ENCODE data around the gene EPS15. TPM values are rescaled to one million over a fixed set of nuclear protein-coding genes. Genes with fewer than 3 reads are reported as not detected.

The EPS15 gene
- polyA plus RNA-seq, 1 of the 3 experiments (the other 2 are of a cell fraction): 17.0 TPM

DNA sequence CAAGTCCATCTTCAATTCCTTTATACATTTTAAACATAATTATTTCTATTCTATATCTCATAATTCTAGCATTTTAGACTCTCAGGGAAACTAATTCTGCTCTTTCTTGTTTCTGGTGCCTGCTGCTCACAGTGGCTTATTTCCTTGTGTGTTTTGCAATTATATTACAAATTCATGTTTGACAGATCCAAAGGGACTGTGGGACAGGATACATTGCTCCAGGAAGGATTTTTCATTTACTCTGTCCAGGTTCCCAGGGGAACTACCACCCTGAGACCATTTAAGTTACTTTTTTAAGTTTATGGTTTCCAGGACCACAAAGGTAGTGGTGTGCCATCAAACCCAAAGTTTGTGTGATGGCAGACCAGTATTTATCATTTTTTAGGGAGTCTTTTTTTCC, 195.3 kb downstream of the EPS15 start:
- Histone ChIP-seq H3K9me2 (no peaks in the 10 kb centered on the region), H3K27ac (ENCODE audit: low read depth in 2 of 2, low read length in 1 of 2) (no peak overlapping the region), H3K36me3 (replicated peaks in 1 of 2; ENCODE audit: control insufficient read depth in 1 of 2, insufficient read depth in 2 of 2, low read length in 1 of 2) (no peaks in the 10 kb centered on the region), H2AFZ (ENCODE audit: low read depth) (no peak overlapping the region), H3K9ac (no peak overlapping the region), H3K4me2 (no peak overlapping the region), H3K9me3 (no peaks in the 10 kb centered on the region), H3K79me2 (ENCODE audit: insufficient read depth) (no peaks in the 10 kb centered on the region), H4K20me1 (ENCODE audit: insufficient read depth) (no peaks in the 10 kb centered on the region), H3K27me3 (ENCODE audit: insufficient read depth) (no peaks in the 10 kb centered on the region), H3F3A (replicated peaks; ENCODE audit: insufficient read depth) (peaks cover 6% of the 10 kb centered on the region), H3K4me3 (ENCODE audit: low read depth in 2 of 2, low read length in 1 of 2) (no peak overlapping the region), H3K4me1 (ENCODE audit: control insufficient read depth in 1 of 2, insufficient read depth in 2 of 2, low read depth in 1 of 2, low read length in 1 of 2) (peaks cover 0 to 12% of the 10 kb centered on the region in 2 experiments; a peak in 1 of 4 replicates)
- DNase-seq: no peak
- TF ChIP-seq TEAD4 (IDR thresholded peaks at IDR 0.05; ENCODE audit: borderline replicate concordance, insufficient read depth) (no peak), SIN3A (IDR thresholded peaks at IDR 0.05; ENCODE audit: borderline replicate concordance, low read depth, low read length) (no peak), TCF12 (IDR thresholded peaks at IDR 0.05) (no peak)
- TF ChIP-seq, protein P1, sequence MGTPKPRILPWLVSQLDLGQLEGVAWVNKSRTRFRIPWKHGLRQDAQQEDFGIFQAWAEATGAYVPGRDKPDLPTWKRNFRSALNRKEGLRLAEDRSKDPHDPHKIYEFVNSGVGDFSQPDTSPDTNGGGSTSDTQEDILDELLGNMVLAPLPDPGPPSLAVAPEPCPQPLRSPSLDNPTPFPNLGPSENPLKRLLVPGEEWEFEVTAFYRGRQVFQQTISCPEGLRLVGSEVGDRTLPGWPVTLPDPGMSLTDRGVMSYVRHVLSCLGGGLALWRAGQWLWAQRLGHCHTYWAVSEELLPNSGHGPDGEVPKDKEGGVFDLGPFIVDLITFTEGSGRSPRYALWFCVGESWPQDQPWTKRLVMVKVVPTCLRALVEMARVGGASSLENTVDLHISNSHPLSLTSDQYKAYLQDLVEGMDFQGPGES (IDR thresholded peaks at IDR 0.05; ENCODE audit: low read depth, low read length): no peak
- TF ChIP-seq, protein P2, sequence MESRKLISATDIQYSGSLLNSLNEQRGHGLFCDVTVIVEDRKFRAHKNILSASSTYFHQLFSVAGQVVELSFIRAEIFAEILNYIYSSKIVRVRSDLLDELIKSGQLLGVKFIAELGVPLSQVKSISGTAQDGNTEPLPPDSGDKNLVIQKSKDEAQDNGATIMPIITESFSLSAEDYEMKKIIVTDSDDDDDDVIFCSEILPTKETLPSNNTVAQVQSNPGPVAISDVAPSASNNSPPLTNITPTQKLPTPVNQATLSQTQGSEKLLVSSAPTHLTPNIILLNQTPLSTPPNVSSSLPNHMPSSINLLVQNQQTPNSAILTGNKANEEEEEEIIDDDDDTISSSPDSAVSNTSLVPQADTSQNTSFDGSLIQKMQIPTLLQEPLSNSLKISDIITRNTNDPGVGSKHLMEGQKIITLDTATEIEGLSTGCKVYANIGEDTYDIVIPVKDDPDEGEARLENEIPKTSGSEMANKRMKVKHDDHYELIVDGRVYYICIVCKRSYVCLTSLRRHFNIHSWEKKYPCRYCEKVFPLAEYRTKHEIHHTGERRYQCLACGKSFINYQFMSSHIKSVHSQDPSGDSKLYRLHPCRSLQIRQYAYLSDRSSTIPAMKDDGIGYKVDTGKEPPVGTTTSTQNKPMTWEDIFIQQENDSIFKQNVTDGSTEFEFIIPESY (IDR thresholded peaks at IDR 0.05; ENCODE audit: borderline replicate concordance, low read depth): no peak
- ChIA-PET CTCF (no interaction called here), POLR2A (no interaction called here)

DNA sequence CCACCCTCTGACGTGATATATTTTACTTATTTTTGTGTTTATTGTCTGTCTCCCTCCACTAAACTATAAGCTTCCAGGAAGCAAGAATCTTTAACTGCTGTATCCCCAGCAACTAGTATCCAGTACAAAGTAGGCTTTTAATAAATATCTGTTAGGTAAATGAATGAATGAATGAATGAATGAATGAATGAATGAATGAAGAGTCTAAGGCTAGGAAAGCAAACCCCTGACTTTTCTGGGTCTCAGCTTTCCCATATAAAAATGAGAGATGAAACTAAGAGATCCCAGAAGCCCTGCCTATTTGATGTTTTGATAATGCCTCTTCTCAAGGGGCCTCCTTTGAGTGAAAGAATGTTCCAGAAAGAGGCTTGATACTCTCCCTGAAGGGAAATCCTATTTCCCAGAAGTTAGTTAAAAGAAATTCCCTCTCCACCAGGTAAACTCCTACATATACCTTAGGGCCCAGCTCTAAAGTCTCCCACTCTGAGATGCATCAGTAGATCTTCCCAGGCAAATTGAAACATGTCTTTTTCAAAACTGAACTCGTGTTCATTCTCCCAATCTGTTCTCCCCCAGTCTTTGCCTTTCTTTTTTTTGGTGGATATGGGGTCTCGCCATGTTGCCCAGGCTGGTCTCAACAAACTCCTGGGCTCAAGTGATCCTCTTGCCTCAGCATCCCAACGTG, 196.5 kb downstream of the EPS15 start:
- Histone ChIP-seq H3K79me2 (ENCODE audit: insufficient read depth) (no peaks in the 10 kb centered on the region), H3K36me3 (replicated peaks in 1 of 2; ENCODE audit: control insufficient read depth in 1 of 2, insufficient read depth in 2 of 2, low read length in 1 of 2) (no peaks in the 10 kb centered on the region), H3F3A (replicated peaks; ENCODE audit: insufficient read depth) (peaks cover 6% of the 10 kb centered on the region), H3K9ac (no peak overlapping the region), H3K4me2 (no peak overlapping the region), H3K9me2 (no peaks in the 10 kb centered on the region), H3K27me3 (ENCODE audit: insufficient read depth) (no peaks in the 10 kb centered on the region), H3K4me1 (ENCODE audit: control insufficient read depth in 1 of 2, insufficient read depth in 2 of 2, low read depth in 1 of 2, low read length in 1 of 2) (peaks cover 0 to 12% of the 10 kb centered on the region in 2 experiments; a peak in 1 of 4 replicates), H3K9me3 (no peaks in the 10 kb centered on the region), H2AFZ (ENCODE audit: low read depth) (no peak overlapping the region), H4K20me1 (ENCODE audit: insufficient read depth) (no peaks in the 10 kb centered on the region), H3K27ac (ENCODE audit: low read depth in 2 of 2, low read length in 1 of 2) (no peak overlapping the region), H3K4me3 (ENCODE audit: low read depth in 2 of 2, low read length in 1 of 2) (no peak overlapping the region)
- ChIA-PET CTCF (no interaction called here), POLR2A (no interaction called here)
- 76% methylated on average over 4 of the region's 4 CpGs for WGBS (ENCODE audit: low lambda C conversion rate)
- TF ChIP-seq TCF12 (IDR thresholded peaks at IDR 0.05) (no peak), EZH2phosphoT487 (IDR thresholded peaks at IDR 0.05; ENCODE audit: borderline replicate concordance, low read depth) (no peak), FOSL2 (IDR thresholded peaks at IDR 0.05; ENCODE audit: borderline replicate concordance, low read depth) (no peak), FOXJ3 (CRISPR knock-in tag; IDR thresholded peaks at IDR 0.05) (no peak), FOXM1 (IDR thresholded peaks at IDR 0.05; ENCODE audit: low read depth) (no peak), ELF1 (IDR thresholded peaks at IDR 0.05) (no peak), EP300 (IDR thresholded peaks at IDR 0.05; ENCODE audit: borderline replicate concordance in 1 of 2, low read depth in 1 of 2, low read length in 1 of 2) (no peak), MXI1 (IDR thresholded peaks at IDR 0.05; ENCODE audit: low read depth, low read length) (no peak), TEAD4 (IDR thresholded peaks at IDR 0.05; ENCODE audit: borderline replicate concordance, insufficient read depth) (no peak), NFIC (IDR thresholded peaks at IDR 0.05; ENCODE audit: borderline replicate concordance) (no peak), GABPA (IDR thresholded peaks at IDR 0.05; ENCODE audit: low read depth) (no peak), CHD2 (IDR thresholded peaks at IDR 0.05; ENCODE audit: low read length, partially characterized antibody) (no peak), RAD21 (IDR thresholded peaks at IDR 0.05; ENCODE audit: low read length) (no peak), JUND (IDR thresholded peaks at IDR 0.05) (no peak), RXRA (IDR thresholded peaks at IDR 0.05; ENCODE audit: borderline replicate concordance, low read depth) (no peak)
- TF ChIP-seq, protein P3, sequence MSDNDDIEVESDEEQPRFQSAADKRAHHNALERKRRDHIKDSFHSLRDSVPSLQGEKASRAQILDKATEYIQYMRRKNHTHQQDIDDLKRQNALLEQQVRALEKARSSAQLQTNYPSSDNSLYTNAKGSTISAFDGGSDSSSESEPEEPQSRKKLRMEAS (IDR thresholded peaks at IDR 0.05; ENCODE audit: low read depth): no peak
- TF ChIP-seq, protein P1 (IDR thresholded peaks at IDR 0.05; ENCODE audit: low read depth, low read length): no peak
- no peak for DNase-seq

Data from SK-N-SH (cell line).